Stimulated activated CD4-positive, alpha-beta T cell treated with anti-CD3 and anti-CD28 coated beads, Interleukin-12 subunit alpha, Interleukin-12 subunit beta, amount 100 ng/mL, for 48 hours (primary cell): ENCODE results near the gene TMEM150B.
"Not testable (repeated sequence)": the region's sequence is repeated elsewhere in the genome, so short reads cannot be mapped to it uniquely, and the experiment has no call there.

Source experiments
- DNase-seq, 3 donors: peaks; one replicate each; pipeline ENCODE4 v3.0.0-alpha.2; 2020; ENCODE audit warnings: low read depth in 2 of 3, low spot score in 1 of 3

TMEM150B gene

GRCh38 chr19:55339889-55340783 lies 15.0 kb upstream of the TMEM150B start:
- no peak for DNase-seq

- DNase-seq: peak; percentile 100
Observed at GRCh38 chr19:55339105-55339888, 14.2 kb upstream of the TMEM150B start, which contains the start of gene KMT5C. Gene KMT5C, plus strand, starts transcription at chr19:55339876. Its CDS starts 2,061 bp downstream, at chr19:55341937.

GRCh38 chr19:55336101-55336500 lies 11.0 kb upstream of the TMEM150B start:
- DNase-seq: no peak

- DNase-seq: no peak
Observed at GRCh38 chr19:55333870-55334269, 8.7 kb upstream of the TMEM150B start.

GRCh38 chr19:55329791-55330190 lies 4.7 kb upstream of the TMEM150B start:
- not testable (repeated sequence) for DNase-seq

- DNase-seq: not testable (repeated sequence)
Observed at GRCh38 chr19:55328774-55329318, 3.7 kb upstream of the TMEM150B start.

GRCh38 chr19:55324662-55325061 lies 479 bp downstream of the TMEM150B start:
- no peak for DNase-seq

- DNase-seq: no peak
Observed at GRCh38 chr19:55322204-55322885, 2.8 kb downstream of the TMEM150B start.

- no peak for DNase-seq
Observed at GRCh38 chr19:55321466-55322137, 3.5 kb downstream of the TMEM150B start.

GRCh38 chr19:55320844-55321419 lies 4.2 kb downstream of the TMEM150B start:
- DNase-seq: no peak

GRCh38 chr19:55319785-55320184 lies 5.4 kb downstream of the TMEM150B start:
- DNase-seq: no peak

GRCh38 chr19:55316646-55317045 lies 8.5 kb downstream of the TMEM150B start:
- no peak for DNase-seq

GRCh38 chr19:55315956-55316525 lies 9.1 kb downstream of the TMEM150B start:
- no peak for DNase-seq

GRCh38 chr19:55314396-55314795 lies 10.7 kb downstream of the TMEM150B start:
- DNase-seq: no peak

GRCh38 chr19:55312621-55313512 lies 12.3 kb downstream of the TMEM150B start:
- DNase-seq: no peak

GRCh38 chr19:55311797-55312196 lies 13.3 kb downstream of the TMEM150B start:
- no peak for DNase-seq

GRCh38 chr19:55311397-55311796 lies 13.7 kb downstream of the TMEM150B start:
- no peak for DNase-seq

- DNase-seq: no peak
Observed at GRCh38 chr19:55310498-55310897, 14.6 kb downstream of the TMEM150B start.

- no peak for DNase-seq
Observed at GRCh38 chr19:55309448-55309847, 15.7 kb downstream of the TMEM150B start.
